HG02840 (cell line): ENCODE data around the gene PHC3.

ENCODE experiments used
- ATAC-seq: cut with Tn5 transposase; IDR thresholded peaks from one replicate; pipeline ENCODE4 v1.9.1; 2021; ENCODE audit warnings: mild to moderate bottlenecking, moderate library complexity, moderate number of reproducible peaks; ENCODE audit not compliant: unreplicated experiment, low FRiP score

PHC3 gene

GRCh38 chr3:170081079-170081741, 100.3 kb downstream of the PHC3 start:
- ATAC-seq, result no peak

- no peak for ATAC-seq
These were observed 100.9 kb downstream of the PHC3 start for GRCh38 chr3:170080605-170081004.

- no peak for ATAC-seq
These were observed 101.9 kb downstream of the PHC3 start for GRCh38 chr3:170079536-170080165.

- ATAC-seq, result no peak
These were observed 102.8 kb downstream of the PHC3 start for GRCh38 chr3:170078620-170079281.

- no peak for ATAC-seq
These were observed 104.2 kb downstream of the PHC3 start for GRCh38 chr3:170077361-170077760.

GRCh38 chr3:170076715-170077238, 104.8 kb downstream of the PHC3 start:
- ATAC-seq, result no peak

- no peak for ATAC-seq
These were observed 106.0 kb downstream of the PHC3 start for GRCh38 chr3:170075441-170076091.

GRCh38 chr3:170064108-170064507, 117.4 kb downstream of the PHC3 start:
- ATAC-seq, result no peak

- ATAC-seq, result no peak
These were observed 117.8 kb downstream of the PHC3 start for GRCh38 chr3:170063691-170064090.

GRCh38 chr3:170062769-170063168, 118.8 kb downstream of the PHC3 start:
- no peak for ATAC-seq

GRCh38 chr3:170062068-170062467, 119.5 kb downstream of the PHC3 start:
- no peak for ATAC-seq

GRCh38 chr3:170059447-170059846, 122.1 kb downstream of the PHC3 start:
- no peak for ATAC-seq

- ATAC-seq, result no peak
These were observed 123.4 kb downstream of the PHC3 start for GRCh38 chr3:170058127-170058526.

- no peak for ATAC-seq
These were observed 124.0 kb downstream of the PHC3 start for GRCh38 chr3:170057550-170057949.

GRCh38 chr3:170056710-170057454, 124.7 kb downstream of the PHC3 start:
- peak; percentile 95 for ATAC-seq

- ATAC-seq, result peak; percentile 59
These were observed 126.3 kb downstream of the PHC3 start for GRCh38 chr3:170055209-170055608.

- no peak for ATAC-seq
These were observed 127.3 kb downstream of the PHC3 start for GRCh38 chr3:170054204-170054603.

GRCh38 chr3:170052398-170052797, 129.1 kb downstream of the PHC3 start:
- no peak for ATAC-seq

GRCh38 chr3:170050753-170051152, 130.8 kb downstream of the PHC3 start:
- no peak for ATAC-seq
